Measurements from ENCODE around the gene PGC.

DNA sequence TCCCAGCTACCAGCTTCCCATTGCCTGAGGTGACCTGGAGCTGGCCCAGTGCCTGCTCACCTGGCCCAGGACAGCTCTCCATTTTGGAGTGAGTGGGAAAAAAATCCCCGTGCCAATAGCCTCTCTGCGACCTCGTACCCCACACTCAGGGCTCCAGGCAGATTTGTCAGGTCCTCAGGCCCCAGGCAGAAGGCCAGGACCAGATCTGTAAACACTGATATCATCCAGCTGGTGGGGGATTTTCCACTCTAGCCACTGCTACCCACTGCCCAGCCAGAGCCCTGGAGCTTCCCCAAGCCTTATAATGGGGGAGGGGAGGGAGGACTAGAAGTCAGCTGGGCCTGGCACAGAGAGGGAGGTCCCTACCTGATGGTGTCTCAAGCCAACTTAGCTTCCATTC, 1.3 kb upstream of the PGC start:
- TF ChIP-seq, protein P1, sequence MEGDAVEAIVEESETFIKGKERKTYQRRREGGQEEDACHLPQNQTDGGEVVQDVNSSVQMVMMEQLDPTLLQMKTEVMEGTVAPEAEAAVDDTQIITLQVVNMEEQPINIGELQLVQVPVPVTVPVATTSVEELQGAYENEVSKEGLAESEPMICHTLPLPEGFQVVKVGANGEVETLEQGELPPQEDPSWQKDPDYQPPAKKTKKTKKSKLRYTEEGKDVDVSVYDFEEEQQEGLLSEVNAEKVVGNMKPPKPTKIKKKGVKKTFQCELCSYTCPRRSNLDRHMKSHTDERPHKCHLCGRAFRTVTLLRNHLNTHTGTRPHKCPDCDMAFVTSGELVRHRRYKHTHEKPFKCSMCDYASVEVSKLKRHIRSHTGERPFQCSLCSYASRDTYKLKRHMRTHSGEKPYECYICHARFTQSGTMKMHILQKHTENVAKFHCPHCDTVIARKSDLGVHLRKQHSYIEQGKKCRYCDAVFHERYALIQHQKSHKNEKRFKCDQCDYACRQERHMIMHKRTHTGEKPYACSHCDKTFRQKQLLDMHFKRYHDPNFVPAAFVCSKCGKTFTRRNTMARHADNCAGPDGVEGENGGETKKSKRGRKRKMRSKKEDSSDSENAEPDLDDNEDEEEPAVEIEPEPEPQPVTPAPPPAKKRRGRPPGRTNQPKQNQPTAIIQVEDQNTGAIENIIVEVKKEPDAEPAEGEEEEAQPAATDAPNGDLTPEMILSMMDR (conservative IDR thresholded peaks at IDR 0.05), result no peak
- no peak for TF ChIP-seq ZFX (IDR thresholded peaks at IDR 0.05)
